ENCODE measurements around the gene VDAC1.
A peak's percentile ranks its signal among the peaks of the same experiment; 100 is the strongest.
"Not testable (repeated sequence)": the region's sequence is repeated elsewhere in the genome, so short reads cannot be mapped to it uniquely, and the experiment has no call there.

The VDAC1 gene

GRCh38 chr5:133938039-133938821, 66.5 kb downstream of the VDAC1 start:
- peak; percentile 29 for DNase-seq

GRCh38 chr5:133937628-133938027, 67.1 kb downstream of the VDAC1 start:
- not testable (repeated sequence) for DNase-seq

GRCh38 chr5:133936651-133937015, 68.1 kb downstream of the VDAC1 start:
- DNase-seq, result peak; percentile 13

GRCh38 chr5:133935991-133936650, 68.7 kb downstream of the VDAC1 start:
- DNase-seq, result not testable (repeated sequence)

GRCh38 chr5:133935667-133935940, 69.2 kb downstream of the VDAC1 start:
- peak; percentile 18 for DNase-seq

- DNase-seq, result peak; percentile 19
Measured at GRCh38 chr5:133934822-133935666, 69.7 kb downstream of the VDAC1 start.

- DNase-seq, result peak; percentile 25
Measured at GRCh38 chr5:133934311-133934710, 70.5 kb downstream of the VDAC1 start.

GRCh38 chr5:133933670-133934295, 71.0 kb downstream of the VDAC1 start:
- DNase-seq, result peak; percentile 17

- no peak for DNase-seq
Measured at GRCh38 chr5:133933169-133933509, 71.6 kb downstream of the VDAC1 start.

GRCh38 chr5:133932441-133933168, 72.2 kb downstream of the VDAC1 start:
- no peak for DNase-seq

GRCh38 chr5:133931546-133931945, 73.2 kb downstream of the VDAC1 start:
- no peak for DNase-seq

- DNase-seq, result no peak
Measured at GRCh38 chr5:133930813-133931090, 74.0 kb downstream of the VDAC1 start.

GRCh38 chr5:133930061-133930812, 74.5 kb downstream of the VDAC1 start:
- DNase-seq, result no peak

GRCh38 chr5:133928587-133929393, 76.0 kb downstream of the VDAC1 start:
- no peak for DNase-seq

GRCh38 chr5:133927300-133928180, 77.2 kb downstream of the VDAC1 start:
- no peak for DNase-seq

- DNase-seq, result no peak
Measured at GRCh38 chr5:133926489-133927299, 78.1 kb downstream of the VDAC1 start.

GRCh38 chr5:133925866-133926488, 78.8 kb downstream of the VDAC1 start:
- no peak for DNase-seq

GRCh38 chr5:133925269-133925668, 79.5 kb downstream of the VDAC1 start:
- DNase-seq, result no peak

All from right forelimb (tissue), 1 donor.